ENCODE results near the gene QKI.

The QKI gene

DNA sequence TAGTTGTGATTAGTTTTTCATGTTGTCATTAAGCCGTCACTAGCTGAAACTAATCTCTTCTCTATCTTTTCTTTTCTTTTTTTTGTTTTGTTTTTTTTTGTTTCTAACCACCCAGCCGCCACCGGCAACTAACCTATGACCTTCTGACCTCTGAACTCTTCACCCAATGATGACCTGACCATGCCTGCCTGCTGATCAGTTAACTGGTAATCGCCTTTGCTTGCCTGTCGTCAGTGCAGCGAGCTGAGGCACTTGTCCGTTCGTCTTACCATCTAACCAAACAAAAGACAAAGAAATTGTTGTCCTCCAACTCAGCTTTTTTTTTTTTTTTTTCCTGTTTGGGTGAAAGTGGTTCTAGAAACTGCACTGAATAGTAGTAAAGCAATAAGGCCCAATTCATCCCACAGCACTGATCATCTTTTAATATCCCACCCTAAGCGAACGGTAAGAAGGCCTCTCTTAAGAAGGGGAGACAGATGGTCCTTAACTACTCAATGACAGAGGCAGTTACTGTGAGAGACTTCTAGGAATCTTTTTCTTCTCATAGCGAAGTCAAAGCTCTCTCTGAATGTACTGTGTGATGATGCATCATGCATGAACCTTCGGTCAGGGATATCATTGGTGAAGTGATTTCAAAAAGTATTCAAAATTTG is 156.2 kb downstream of the QKI start:
- H3K4me3 ChIP-seq (ENCODE audit: low read depth, low read length) = no peak overlapping the region
- TF ChIP-seq, protein P1, sequence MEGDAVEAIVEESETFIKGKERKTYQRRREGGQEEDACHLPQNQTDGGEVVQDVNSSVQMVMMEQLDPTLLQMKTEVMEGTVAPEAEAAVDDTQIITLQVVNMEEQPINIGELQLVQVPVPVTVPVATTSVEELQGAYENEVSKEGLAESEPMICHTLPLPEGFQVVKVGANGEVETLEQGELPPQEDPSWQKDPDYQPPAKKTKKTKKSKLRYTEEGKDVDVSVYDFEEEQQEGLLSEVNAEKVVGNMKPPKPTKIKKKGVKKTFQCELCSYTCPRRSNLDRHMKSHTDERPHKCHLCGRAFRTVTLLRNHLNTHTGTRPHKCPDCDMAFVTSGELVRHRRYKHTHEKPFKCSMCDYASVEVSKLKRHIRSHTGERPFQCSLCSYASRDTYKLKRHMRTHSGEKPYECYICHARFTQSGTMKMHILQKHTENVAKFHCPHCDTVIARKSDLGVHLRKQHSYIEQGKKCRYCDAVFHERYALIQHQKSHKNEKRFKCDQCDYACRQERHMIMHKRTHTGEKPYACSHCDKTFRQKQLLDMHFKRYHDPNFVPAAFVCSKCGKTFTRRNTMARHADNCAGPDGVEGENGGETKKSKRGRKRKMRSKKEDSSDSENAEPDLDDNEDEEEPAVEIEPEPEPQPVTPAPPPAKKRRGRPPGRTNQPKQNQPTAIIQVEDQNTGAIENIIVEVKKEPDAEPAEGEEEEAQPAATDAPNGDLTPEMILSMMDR (IDR thresholded peaks at IDR 0.05; ENCODE audit: borderline replicate concordance, insufficient read depth, low read depth, low read length) = no peak

DNA sequence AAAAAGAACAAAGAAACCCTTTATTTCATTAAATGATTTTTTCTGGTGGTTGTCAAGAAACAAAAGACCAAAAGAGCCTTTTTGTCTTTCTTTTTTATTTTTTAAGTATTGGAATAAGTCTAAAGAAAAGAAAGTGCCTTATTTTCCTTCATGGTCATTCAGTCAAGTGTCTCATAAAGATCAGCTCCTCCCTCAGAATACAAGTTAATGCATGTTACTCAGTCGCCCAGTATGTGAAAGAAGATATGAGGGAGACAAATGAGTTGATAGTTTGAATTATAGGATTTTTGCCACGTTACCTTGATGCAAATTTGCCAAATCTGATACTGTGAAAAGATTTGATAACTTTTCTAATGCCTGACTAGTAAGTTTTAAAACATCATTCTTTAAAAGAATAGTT is 157.2 kb downstream of the QKI start:
- TF ChIP-seq, protein P1 (IDR thresholded peaks at IDR 0.05; ENCODE audit: borderline replicate concordance, insufficient read depth, low read depth, low read length) = no peak
- no peak overlapping the region for H3K4me3 ChIP-seq (ENCODE audit: low read depth, low read length)

DNA sequence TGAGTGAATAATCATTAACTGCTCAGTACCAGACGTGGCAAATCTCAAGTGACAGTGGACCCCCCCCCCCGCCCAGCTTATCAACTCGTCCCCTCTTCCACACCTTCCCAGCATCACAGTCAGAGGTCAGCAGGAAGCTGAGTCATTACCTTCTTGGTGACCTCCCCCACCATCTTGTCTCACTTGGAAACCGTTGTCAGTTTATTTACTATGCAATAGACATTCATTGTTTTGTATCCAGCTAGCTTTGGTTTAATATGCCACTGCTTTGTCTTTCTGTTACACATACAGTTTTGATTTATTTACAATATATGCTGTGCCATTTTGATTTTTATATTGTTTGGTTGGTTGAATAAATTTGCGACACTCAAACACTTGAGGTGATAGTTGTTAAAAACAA is 158.1 kb downstream of the QKI start:
- H3K4me3 ChIP-seq (ENCODE audit: low read depth, low read length) = no peak overlapping the region
- TF ChIP-seq, protein P1 (IDR thresholded peaks at IDR 0.05; ENCODE audit: borderline replicate concordance, insufficient read depth, low read depth, low read length) = no peak

DNA sequence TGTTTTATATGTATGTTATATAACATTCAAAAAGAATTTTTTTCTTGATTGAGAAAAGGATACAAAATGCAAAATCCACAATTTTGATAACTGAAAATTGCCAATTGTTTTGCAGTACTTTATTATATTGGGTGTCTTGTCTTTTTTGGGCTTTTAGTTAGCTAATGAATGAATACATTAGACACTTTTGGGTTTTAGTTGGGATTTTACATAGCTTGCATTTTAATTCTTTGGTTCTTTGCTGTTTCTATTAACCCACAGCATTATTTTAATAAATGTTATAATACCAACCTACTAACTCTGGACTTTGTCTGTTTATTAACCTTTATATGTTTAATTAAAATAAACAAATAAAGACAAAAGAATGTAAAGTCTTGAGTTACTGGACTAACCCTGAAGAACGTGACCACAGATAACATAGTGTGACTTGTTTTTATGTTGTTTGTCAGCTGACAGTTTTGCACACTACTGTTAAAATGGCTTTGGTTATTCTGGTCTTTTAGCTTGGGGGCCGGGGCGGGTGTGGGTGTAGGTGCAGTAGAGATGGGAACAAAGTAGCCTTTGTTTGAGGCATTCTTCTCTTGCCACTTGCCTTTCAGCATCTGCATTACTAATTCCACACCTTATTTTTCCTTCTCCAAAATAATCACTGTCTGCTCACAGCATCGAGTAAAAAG is 159.1 kb downstream of the QKI start:
- TF ChIP-seq, protein P1 (IDR thresholded peaks at IDR 0.05; ENCODE audit: borderline replicate concordance, insufficient read depth, low read depth, low read length) = no peak

DNA sequence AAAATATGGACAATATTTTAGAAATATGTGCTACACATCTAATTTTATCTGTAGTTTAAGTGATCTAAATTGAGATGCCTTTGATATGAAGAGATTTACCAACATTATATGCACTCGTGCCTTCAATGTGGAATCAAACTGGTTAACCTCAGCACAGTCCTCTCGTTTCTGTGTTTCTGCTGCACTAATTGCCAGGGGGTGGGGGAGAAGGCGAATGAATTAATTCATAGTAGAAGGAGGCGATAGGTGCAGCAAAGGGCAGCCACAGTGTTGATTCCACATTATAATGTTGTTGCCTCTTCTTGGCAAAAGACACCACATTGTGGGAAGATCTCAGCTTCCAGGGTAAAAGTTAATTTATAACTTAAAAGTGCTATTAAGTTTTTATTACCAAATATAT is 161.6 kb downstream of the QKI start:
- TF ChIP-seq, protein P1 (IDR thresholded peaks at IDR 0.05; ENCODE audit: borderline replicate concordance, insufficient read depth, low read depth, low read length) = no peak
- H3K4me3 ChIP-seq (ENCODE audit: low read depth, low read length) = no peak overlapping the region

More for the DNA sequence above, 159.1 kb downstream of the QKI start:
- H3K4me3 ChIP-seq (ENCODE audit: low read depth, low read length) = no peak overlapping the region

DNA sequence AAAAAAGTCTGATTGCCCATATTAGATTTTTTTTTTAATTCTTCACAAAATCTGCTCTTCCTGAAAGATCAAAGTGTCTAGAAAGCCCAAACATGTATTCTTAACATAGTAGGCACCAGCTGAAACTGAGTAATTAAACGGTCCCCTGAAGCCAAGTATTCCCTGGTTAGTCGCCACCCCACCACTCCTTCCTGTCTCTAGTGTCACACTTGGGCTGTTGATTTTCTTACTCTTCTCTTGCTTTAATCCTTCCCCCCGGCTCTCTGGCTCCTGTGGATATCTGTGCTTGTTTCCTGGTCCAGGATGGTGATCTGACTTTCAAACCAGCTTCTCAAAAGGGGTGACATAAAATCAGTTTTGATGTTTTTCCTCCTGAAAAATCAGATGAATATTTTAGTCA is 162.9 kb downstream of the QKI start:
- TF ChIP-seq, protein P1 (IDR thresholded peaks at IDR 0.05; ENCODE audit: borderline replicate concordance, insufficient read depth, low read depth, low read length) = no peak
- no peak overlapping the region for H3K4me3 ChIP-seq (ENCODE audit: low read depth, low read length)
